Stimulated activated CD8-positive, alpha-beta memory T cell treated with anti-CD3 and anti-CD28 coated beads, Interleukin-7, amount 100 ng/mL, for 4 hours (primary cell): ENCODE measurements around the gene CNRIP1.
"Not testable (repeated sequence)": the region's sequence is repeated elsewhere in the genome, so short reads cannot be mapped to it uniquely, and the experiment has no call there.

Experiments
- DNase-seq, 2 donors: peaks; one replicate each; pipeline ENCODE4 v3.0.0-alpha.2; 2020; ENCODE audit warnings: low read depth in 2 of 2

Gene CNRIP1

DNA sequence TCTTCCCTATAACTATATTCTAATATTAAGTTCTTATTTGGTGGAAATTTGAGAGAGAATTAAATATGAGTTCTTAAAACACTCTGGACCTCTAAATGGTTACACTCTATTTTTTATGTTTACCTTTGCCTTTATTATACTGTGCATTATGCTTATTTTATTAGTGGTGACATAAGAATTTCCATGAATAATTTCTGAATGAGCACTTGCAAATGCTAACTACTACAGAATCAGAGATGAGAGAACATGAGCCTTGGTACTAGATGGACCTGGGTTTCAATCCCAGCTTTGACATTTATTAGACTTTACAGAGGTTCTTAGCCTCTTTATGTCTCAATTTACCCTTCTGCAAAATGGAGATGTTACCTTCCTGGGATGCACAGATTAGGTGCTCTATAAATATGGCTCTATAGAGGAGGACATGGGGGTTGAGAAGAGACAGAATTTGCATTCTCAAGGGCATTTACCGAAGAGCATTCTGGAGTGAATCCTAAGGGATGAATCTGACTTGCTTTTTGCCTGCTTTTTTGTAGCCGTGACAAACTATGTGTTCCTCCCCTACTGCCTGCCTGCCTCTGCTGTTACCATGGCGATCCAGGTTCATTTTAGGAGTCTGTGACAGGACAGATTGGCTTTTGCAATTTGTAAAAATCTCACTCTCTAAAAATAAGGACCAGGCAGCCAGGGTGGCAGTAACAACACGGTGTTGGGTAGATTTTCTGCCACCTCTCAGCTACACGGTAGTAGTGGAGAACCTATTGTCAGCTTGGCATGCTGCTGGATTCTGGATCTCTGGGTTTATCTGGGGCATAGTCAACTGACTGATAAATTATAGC is 20.7 kb upstream of the CNRIP1 start:
- no peak for DNase-seq

DNA sequence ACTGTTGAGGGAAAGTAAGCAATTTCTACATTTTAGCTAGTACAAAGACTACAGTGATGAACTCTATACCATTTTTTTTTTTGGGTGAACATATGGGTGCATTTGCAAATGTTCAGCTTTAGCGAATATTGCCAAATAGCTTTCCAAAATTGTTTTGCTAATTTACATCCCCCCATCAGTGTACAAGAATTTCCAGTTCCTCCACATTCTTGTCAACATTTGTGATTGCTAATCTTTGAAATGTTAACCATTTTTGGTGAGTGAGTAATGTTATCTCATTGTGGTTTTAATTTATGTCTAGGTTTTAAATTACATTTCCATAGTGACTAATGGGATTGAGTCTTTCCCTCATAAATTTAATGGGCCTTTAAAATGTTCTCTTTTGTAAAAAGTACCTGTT is 16.4 kb upstream of the CNRIP1 start:
- no peak for DNase-seq

DNA sequence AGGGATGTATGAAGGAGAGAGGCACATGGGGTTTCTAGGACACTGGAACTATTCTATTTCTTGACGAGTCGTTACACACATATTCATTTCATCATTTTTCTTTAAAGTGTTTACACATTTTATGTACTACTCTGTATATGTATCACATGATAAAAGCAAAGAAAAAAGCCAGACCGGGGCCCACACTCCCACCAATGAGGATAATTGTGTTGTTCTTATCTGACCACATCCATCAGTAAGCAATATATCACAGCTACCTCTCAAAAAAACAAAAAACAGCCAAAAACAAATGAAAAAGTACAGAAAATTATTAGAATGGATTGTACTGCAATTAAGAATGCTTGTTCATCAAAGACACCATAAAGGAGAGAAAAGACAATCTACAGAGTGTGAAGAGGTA is 14.2 kb upstream of the CNRIP1 start:
- DNase-seq: no peak

DNA sequence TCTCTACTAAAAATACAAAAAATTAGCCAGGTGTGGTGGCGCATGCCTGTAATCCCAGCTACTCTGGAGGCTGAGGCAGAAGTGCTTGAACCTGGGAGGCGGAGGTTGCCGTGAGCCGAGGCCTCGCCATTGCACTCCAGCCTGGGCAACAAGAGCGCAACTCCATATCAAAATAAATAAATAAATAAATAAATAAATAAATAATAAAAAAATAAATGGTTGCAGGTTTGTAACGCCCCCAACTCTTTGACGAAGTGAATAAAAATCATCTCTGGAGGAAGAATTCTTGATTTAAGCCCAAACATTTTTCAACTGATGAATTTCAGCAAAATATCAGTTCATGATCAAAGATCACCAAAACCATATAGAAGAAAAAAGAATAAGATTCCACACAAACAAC is 13.3 kb upstream of the CNRIP1 start:
- DNase-seq: no peak

DNA sequence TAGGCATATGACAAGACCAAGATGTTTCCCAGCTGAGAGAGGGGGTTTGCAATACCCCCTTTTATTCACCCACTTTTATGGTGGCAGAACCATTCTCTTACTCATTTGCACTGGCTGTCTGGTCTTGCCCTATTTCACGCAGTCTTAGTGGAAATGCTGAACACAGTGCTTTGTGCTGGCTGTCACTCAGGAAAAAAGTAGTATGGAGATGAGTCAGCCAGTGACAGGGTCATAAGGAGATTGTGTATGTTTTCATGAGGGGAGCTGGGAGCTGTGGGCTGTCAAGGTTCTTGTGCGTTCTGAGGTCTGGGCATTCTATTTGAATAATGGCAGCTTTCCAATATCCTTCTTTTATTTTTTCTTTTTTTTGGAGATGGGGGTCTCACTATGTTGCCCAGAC is 10.9 kb upstream of the CNRIP1 start:
- DNase-seq: no peak

DNA sequence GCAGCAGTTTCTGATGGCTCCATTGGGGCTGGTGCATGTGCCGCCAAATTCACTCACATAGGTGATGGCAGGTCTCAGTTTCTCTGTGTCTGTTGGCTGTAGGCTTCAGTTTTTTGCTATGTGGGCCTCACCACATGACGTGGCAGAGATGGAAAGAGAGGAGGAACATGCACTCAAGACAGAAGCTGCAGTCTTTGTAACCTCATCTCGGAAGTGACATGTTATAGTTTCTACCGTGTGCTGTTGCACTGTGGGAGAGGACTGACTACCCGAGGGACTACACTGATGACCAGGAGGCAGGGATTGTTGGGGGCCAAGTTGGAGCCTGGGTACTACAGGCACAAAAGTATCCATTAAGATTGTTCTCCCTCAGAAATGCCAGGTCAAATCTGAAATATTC is 9.2 kb upstream of the CNRIP1 start:
- no peak for DNase-seq

DNA sequence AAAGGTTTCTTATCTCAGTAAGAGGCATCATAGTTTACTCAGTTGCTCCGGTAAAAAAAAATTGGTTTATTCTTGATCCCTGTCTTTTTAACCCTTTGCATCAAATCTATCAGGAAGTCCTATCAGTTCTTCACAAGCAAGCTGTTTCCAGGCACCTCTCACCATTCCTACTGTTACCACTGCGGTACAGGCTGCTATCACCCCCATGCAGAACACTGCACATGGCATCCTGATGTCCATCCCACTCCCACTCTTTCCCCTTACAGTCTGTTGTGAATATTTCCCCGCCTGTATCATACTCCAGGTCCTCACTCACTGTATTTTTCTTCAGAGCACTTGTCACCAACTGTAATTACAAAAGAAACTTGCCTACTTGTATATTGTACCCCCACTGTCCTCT is 5.3 kb upstream of the CNRIP1 start:
- no peak for DNase-seq

DNA sequence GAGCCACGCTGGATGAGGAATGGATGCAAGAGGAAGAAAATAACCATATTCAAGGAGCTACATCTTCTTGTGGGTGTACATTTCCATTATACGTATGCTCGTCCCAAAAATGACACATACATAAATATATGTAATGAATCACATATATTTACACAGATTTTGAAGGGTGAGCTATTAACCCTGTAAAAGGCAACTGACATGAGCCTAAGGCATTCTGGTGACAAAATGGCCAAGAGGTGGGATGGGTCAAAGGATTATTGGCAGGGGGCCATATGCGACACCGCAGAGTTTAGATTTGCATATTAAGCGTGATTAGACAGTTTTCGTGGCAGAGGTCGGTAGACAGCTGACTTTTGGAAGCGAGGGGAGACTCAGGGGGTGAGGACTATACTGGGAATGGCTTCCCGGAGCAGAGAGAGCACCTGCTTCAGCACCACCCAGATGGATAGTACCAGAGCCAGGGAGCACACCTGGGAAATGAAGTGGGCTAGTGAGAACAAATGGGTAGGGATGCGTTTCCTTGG is 431 bp upstream of the CNRIP1 start:
- DNase-seq: no peak

DNA sequence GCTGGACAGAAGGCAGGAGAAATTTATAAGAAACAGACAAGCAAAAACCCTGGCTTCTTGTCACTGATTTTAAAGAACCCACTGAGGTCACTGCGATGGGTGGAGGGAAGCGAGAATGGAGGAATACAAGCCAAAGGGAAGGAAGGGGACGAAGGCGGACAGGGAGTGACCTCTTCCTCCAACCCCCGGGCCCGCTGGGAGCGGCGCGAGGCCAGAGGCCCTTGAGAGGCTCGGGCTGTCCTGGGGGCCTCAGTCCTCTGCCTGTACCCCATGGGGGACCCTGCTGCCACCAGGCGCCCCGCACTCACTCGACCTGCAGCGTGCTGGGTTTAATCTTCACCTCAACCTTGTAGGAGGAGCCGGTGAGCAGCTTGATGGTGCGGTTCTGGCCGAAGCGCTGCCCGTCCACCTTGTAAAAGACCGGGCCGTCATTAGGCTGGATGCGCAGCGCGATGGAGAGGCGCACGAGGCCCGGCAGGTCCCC is 793 bp downstream of the CNRIP1 start:
- no peak for DNase-seq

DNA sequence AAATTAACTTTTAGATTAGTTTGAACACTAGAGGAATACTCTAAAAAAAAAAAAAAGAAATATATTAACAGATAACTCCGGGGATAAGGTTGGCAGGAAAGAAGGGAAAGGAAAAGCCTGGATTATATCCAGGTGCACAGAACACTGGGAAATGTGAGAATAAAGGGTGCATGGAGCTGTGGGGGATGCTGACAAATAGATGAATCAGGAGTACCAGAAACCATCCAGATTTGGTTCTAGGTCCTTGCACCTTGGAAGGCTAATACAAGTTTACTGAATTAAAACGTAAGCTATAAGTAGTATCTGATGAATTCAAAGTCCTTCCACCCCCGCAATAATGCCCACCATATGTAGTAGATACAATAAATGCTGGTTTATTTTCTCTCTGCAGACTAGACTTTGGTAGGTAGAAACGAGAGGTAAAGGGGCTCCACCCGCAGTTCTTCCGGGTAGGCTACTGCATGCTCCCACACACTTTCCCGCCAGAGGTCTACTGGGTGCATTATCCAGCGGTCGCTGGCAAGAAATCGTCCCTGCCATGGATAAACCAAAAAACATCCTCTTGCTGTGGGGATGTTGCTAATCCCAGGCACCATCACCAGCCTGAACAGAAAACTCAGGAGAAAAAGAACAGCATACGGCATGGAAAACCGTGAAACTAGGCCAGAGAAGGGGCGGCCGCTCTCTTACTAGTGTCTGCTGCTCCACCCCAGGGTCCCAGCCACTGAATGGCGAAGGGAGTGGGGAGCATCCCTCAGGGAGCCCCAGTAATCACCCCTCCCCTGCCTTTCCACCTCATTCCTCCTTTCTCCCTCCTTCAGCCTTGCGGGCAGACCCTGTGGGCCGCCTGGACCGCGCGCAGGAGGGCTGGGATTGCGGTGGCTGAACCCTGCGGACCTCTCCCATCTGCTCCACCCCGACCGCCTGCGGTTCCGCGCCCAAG is 1.5 kb downstream of the CNRIP1 start:
- DNase-seq: no peak

DNA sequence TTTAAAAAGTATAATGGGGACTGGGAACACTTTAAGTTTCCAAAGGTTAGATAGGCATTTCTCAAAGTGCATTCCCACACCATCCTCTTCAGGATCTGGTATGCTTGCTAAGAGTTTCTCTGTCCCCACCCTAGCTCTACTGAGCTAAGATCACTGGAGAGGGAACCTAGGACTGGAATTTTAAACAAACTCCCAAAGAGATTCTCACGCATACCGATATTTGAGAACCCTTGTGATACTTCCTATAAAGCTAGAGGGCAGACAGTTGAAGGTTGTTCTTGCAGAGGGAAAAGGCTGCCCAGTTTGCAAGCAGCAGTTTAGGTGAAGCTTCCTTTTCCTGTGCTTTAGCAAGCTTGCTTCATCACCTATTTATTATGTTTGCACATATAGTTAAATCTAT is 3.6 kb downstream of the CNRIP1 start:
- no peak for DNase-seq

DNA sequence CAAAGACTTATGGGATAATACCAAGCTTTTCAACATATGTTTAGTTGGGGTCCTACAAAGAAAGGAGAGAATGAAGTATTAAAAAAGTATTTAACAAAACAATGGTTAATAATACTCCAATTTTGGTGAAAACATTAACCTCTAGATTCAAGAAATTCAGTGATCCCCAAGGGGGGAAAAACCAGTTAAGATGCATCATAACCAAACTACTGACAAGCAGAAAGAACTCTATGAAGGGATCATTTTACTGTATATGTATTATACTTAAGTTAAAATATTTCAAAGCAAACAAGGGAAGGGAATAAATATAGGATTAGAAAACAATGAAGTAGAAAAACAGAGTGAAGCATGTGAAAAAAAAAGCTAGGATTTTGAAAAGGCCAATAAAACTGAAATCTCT is 8.7 kb downstream of the CNRIP1 start:
- DNase-seq: no peak

DNA sequence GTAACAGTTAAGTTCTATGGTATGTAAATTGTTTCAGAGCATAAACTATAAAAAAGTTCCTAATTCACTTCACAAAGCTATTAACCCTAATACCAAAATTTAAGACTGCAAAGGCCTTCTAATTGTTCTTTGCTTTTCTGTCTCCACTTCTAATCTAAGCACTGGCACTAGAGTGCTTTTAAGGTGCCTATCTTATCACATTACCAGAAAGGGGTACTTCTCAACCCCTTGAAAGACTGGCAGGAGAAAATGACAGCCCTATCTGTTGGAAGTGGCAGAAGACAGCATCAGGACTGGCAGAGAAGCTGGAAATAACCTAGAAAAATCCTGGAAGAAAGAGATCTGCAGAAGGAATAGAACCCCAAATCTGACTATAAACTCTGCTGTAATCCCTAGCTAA is 10.3 kb downstream of the CNRIP1 start:
- no peak for DNase-seq

DNA sequence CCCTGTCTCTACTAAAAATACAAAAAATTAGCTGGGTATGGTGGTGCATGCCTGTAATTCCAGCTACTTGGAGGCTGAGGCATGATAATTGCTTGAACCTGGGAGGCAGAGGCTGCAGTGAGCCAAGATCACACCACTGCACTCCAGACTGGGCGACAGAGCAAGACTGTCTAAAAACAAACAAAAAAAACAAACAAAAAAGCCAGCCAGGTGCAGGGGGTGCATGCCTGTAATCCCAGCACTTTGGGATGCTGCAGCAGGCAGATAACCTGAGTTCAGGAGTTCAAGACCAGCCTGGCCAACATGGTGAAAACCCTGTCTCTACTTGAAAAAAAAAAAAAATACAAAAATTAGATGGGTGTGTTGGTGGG is 15.9 kb downstream of the CNRIP1 start:
- DNase-seq: not testable (repeated sequence)

DNA sequence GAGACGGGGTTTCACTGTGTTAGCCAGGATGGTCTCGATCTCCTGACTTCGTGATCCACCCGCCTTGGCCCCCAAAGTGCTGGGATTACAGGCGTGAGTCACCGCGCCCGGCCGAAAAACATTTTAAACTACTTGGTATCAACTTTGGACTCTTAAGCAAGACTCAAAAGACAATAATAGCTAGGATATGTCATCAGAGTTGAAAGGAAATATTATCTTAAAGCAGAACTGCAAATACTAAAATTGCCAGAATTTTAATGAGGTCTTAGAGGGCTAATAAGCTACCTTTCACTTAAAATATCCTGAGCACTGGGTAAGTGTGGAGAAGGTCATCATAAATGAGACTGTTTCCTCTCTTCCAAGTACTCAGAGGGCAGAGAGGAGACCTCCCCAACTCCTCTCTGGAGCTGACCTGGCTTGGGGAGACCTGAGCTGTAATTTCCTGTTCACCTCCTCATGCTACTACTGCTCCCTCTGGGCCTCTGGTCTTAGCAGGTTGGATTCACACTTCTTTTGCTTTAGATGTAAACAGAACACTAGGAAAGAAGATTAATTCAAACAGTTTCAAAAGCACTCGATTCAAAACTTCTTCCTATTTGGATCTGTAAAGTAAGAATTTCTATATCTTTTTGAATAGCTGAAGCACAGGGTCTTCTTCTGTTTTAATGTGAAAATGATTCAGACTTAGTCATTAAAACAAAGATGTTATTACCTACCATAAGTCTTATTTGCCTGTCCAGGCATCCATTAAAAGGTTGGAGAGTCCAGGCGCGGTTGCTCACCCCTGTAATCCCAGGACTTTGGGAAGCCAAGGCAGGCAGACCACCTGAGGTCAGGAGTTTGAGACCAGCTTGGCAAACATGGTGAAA is 16.5 kb downstream of the CNRIP1 start:
- no peak for DNase-seq

DNA sequence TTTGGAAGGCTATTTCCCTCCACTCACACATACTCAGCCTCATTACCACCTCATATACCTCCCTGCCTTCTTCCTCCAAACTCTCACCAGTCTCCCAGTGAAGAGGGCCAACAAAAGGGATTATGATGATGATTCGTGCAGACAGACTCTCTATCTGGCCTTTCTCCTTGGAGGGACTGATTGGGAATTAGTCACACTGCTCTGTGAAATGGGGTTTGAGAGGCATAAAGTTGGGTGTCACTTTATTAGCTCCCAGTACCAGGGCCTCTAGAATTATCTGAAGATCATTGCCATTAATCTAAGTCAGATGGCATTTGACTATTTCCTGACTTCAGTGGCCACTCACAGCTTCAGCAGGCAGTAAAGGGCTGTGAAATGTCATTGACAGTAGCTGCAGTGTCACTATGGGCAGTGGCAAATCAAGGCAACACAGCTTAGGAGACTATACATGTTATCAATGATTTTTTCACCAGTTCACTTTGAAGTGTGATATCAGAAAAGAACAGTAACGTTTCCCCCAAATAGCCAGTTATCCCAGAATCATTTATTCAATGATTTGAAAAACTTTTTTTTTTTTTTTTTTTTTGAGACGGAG is 17.4 kb downstream of the CNRIP1 start:
- no peak for DNase-seq

DNA sequence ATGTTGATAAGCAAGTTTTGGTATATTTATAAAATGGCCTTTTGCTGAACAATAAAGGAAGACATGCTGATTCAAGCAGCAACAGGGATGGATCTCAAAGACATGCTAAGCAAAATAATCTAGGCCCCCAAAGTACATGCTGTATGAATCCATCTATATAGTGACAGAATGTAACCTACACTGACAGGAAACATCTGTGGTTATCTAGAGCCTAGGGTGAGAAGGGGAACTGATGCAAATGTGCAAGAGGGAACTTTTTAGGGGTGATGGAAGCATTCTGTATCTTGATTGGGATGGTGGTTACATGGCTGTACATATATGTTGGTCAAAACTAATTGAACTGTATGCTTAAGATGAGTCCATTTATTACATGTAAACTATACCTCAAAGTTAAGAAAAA is 24.2 kb downstream of the CNRIP1 start:
- DNase-seq: no peak

DNA sequence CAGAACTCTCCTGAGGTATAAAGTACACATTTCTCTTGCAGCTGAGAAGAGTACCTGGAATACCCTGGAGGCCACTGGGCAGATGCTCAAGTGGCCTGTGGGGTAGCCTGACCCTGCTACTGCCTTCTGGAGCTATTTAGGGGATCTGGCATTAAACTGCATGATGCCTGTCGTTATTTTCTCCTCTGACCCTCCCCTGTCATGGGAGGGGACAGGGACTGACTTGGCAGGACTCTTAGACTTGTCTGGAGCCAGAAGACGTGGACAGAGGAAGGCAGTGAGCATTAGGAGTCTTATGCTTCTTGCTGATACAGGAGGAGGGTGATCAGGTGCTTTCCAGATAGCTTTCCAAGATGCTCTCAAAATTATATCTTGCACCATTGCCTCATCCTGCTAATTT is 24.8 kb downstream of the CNRIP1 start:
- no peak for DNase-seq

DNA sequence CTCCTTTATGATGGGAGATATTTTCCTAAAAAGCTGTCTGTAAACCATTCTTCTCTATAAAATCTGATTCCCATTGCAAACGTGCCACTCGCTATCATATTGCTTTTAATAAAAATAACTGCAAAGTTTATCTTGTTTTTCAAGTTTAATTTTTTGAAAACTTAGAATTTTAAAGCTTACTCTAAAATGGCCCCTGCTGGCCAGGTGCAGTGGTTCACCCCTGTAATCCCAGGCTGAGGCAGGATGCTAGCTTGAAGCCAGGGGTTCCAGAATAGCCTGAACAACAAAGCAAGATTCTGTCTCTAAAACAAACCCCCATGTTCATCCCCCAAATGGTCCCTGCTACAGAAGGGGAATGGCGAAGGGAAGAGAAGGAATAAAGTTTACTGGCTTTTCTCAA is 25.6 kb downstream of the CNRIP1 start:
- DNase-seq: no peak

DNA sequence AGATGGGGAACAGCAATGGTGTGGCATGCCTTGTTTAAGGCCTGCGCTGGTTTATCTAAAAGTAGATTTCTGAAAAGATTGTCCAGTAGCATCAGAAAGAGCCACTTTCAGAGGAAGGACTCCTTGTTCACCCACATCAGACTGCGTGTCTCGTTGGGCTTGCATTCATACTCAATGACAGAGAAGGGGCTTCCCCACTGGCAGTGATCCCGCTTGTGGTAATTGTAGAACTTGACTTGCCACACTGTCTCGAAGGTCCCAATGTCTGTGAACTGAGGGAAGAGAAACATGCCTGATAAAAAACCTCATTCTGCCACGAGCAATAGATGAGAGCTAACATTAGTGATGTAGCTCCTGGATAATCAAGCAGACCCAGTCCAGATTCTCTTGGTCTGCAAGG is 26.0 kb downstream of the CNRIP1 start:
- no peak for DNase-seq

DNA sequence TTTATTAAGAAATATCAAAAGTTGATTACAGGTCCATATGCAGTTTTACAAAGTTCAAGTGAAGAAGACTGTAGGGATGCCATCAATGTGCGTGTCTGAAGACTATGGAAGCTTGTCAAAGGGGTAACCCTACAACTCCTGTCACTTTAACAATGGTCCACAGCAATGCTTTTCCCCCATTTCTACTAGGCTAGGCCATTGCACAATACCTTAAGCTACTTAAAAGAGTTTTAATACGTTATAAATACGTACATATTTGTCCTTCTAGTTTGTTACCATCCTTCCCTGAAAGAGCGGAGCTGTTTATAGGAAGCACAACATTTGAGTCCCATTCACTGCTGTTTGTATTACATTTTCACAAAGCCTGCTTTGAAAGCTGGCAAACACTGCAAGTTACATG is 26.7 kb downstream of the CNRIP1 start:
- no peak for DNase-seq
